ENCODE results near the gene ZFAND3.

DNA sequence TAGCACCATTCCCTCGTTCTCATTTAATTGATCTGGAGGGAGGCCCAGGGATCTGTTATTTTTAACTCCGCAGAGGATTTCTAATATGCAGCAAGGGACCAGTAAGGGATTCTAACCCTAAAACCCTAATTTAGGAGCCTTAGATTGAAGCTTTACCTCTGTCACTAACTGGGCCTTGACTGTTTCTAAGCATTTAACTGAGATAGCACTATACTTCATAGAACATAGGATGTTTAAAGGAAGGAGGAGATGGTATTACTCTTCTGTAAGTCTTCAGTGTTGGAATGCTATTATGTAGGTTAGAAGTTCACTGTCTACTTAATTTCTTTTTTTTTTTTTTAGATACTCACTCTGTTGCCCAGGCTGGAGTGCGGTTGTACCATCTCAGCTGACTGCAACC is 242.5 kb downstream of the ZFAND3 start:
- TF ChIP-seq, protein P1, sequence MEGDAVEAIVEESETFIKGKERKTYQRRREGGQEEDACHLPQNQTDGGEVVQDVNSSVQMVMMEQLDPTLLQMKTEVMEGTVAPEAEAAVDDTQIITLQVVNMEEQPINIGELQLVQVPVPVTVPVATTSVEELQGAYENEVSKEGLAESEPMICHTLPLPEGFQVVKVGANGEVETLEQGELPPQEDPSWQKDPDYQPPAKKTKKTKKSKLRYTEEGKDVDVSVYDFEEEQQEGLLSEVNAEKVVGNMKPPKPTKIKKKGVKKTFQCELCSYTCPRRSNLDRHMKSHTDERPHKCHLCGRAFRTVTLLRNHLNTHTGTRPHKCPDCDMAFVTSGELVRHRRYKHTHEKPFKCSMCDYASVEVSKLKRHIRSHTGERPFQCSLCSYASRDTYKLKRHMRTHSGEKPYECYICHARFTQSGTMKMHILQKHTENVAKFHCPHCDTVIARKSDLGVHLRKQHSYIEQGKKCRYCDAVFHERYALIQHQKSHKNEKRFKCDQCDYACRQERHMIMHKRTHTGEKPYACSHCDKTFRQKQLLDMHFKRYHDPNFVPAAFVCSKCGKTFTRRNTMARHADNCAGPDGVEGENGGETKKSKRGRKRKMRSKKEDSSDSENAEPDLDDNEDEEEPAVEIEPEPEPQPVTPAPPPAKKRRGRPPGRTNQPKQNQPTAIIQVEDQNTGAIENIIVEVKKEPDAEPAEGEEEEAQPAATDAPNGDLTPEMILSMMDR (IDR thresholded peaks at IDR 0.05), result no peak
- no peak for TF ChIP-seq POLR2AphosphoS5 (IDR thresholded peaks at IDR 0.05)
